Keratinocyte (primary cell): ENCODE results near the gene NEURL1.

Source experiments
- CTCF ChIP-seq, 3 experiments: IDR thresholded peaks in 1 of 3; conservative IDR thresholded peaks in 1 of 3; optimal IDR thresholded peaks in 1 of 3; 2 replicates in 2 of 3; 3 replicates in 1 of 3; pipeline versions ENCODE3 to v1.5.1; 2011; ENCODE audit warnings: low read length in 3 of 3, mild to moderate bottlenecking in 3 of 3, moderate library complexity in 2 of 3, control low read depth in 1 of 3, inconsistent platforms in 1 of 3; ENCODE audit not compliant: insufficient read depth in 2 of 3; ENCODE audit errors: extremely low read depth in 1 of 3
- EZH2 ChIP-seq: IDR thresholded peaks from one replicate; pipeline ENCODE4 v1.6.1; 2012; ENCODE audit warnings: inconsistent platforms, mild to moderate bottlenecking, low read length, moderate library complexity

- TF ChIP-seq EZH2: no peak
- TF ChIP-seq CTCF (optimal IDR thresholded peaks at IDR 0.05 in 1 of 3, IDR thresholded peaks at IDR 0.05 in 1 of 3, conservative IDR thresholded peaks at IDR 0.05 in 1 of 3; ENCODE audit: extremely low read depth in 1 of 3, insufficient read depth in 2 of 3, low read length in 3 of 3): no peak
Observed at GRCh38 chr10:103473261-103473671, 20.2 kb upstream of the NEURL1 start.
